Measurements from ENCODE around the gene POLQ.

- TF ChIP-seq CTCF (IDR thresholded peaks at IDR 0.05; ENCODE audit: insufficient read depth, low read length) (no peak), REST (IDR thresholded peaks at IDR 0.05; ENCODE audit: insufficient replicate concordance, low read depth) (no peak), POLR2AphosphoS5 (IDR thresholded peaks at IDR 0.05; ENCODE audit: low read depth) (no peak)
Measured at GRCh38 chr3:121574449-121574848, 28.7 kb upstream of the POLQ start.

Measured in HL-60 (cell line).